Measurements from ENCODE around the gene TBC1D5.

TBC1D5 gene

GRCh38 chr3:17747174-17747889 is 4.9 kb upstream of the TBC1D5 start:
- no peak for TF ChIP-seq CTCF (IDR thresholded peaks at IDR 0.05; ENCODE audit: borderline replicate concordance, insufficient read depth, low read depth, low read length)
- H3K4me3 ChIP-seq (ENCODE audit: low read depth, low read length): peak overlapping the region; percentile 2

DNA sequence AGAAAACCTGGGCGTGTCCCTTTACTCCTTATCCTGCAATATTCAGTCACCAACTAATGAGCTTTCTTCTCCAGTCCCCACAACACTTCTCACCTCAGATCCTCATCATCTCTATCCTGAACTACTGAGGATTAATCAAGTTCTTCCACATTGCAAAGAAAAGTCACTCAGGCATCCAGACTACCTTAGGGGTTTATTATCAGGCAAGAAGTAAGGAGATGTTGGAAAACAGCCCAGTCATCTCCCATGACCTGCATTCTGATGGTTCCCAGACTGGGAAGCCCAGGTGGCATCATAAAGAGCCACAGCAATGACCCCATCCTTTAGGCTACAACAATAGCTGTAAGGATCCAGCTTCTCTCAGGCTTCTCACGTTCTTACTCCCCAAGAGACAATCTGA is 3.5 kb upstream of the TBC1D5 start:
- TF ChIP-seq CTCF (IDR thresholded peaks at IDR 0.05; ENCODE audit: borderline replicate concordance, insufficient read depth, low read depth, low read length): no peak
- no peak overlapping the region for H3K4me3 ChIP-seq (ENCODE audit: low read depth, low read length)

DNA sequence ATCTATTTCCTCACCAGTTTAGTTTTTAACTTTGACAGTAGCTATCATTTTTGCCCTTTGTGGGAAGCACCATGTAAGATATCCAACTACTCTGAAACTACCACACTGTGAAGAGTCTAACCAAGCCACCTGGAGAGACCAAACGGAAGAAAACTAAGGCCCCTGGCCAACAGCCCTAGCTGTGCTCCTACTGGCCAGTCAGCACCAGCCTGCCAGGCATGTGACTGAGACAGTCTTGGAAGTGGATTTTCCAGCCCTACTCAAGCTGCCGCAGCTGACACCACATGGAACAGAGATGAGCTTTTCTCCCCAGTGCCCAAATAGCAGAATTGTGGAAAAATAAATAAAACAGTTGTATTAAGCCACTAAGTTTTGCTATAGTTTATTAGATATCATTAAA is 2.9 kb upstream of the TBC1D5 start:
- no peak for TF ChIP-seq CTCF (IDR thresholded peaks at IDR 0.05; ENCODE audit: borderline replicate concordance, insufficient read depth, low read depth, low read length)
- no peak overlapping the region for H3K4me3 ChIP-seq (ENCODE audit: low read depth, low read length)

DNA sequence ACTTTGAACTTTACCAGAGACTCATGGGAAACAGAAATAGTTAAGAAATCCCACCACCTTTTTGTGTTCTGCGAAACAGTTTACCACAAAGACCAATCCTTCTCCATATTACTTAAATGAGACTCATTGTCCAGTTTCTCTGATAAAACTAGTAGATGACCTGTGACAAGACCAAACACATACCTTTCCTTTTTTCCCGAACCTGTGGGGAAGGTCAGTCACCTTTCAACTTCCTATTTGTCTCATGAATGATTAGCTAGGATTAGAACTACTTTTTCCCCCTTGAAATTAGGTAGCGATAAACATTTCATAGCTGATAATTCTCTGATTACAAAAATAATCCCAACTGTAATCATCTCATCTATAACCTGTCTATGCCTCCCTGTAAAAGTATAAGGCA is 2.3 kb upstream of the TBC1D5 start:
- H3K4me3 ChIP-seq (ENCODE audit: low read depth, low read length): no peak overlapping the region
- TF ChIP-seq CTCF (IDR thresholded peaks at IDR 0.05; ENCODE audit: borderline replicate concordance, insufficient read depth, low read depth, low read length): no peak

GRCh38 chr3:17743658-17743995 is 1.2 kb upstream of the TBC1D5 start:
- no peak overlapping the region for H3K4me3 ChIP-seq (ENCODE audit: low read depth, low read length)
- no peak for TF ChIP-seq CTCF (IDR thresholded peaks at IDR 0.05; ENCODE audit: borderline replicate concordance, insufficient read depth, low read depth, low read length)

DNA sequence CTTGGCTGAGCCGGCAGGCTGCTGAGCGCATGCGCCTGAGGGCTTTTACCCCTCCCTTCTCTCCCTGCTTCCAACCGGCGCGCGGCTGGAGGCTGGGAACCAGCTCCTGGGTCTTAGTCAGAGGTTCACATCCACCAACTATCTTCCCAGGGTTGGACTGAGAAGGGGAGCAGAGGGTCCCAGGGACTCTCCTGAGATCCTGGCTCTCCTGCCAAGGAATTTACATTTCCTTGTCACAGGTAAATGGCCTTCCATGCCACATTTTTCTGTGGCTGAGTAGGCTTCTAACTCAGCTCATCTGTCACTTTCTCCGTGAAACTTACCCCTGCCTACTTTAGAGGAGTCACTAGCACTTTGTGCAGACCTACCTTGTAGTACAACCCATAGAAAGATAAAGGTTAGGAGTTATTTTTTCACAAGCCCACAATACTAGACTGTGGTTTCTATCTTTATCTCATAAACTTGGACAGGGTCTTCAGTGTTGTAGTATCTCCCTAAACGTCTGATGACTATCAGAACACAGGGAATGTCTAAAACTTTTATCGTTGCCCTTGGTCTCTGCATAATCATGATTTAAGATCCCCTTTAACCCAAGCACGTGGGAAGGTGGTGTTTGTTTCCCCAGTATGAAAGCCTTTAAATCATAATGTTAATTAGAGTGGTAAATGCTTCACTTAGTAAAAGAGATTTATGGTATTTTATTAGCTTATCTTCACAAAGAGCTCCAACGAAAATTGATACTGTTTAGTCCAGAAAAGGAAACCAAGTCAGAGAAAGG is 638 bp upstream of the TBC1D5 start:
- TF ChIP-seq CTCF (IDR thresholded peaks at IDR 0.05; ENCODE audit: borderline replicate concordance, insufficient read depth, low read depth, low read length): no peak
- H3K4me3 ChIP-seq (ENCODE audit: low read depth, low read length): peak overlapping the region; percentile 61

DNA sequence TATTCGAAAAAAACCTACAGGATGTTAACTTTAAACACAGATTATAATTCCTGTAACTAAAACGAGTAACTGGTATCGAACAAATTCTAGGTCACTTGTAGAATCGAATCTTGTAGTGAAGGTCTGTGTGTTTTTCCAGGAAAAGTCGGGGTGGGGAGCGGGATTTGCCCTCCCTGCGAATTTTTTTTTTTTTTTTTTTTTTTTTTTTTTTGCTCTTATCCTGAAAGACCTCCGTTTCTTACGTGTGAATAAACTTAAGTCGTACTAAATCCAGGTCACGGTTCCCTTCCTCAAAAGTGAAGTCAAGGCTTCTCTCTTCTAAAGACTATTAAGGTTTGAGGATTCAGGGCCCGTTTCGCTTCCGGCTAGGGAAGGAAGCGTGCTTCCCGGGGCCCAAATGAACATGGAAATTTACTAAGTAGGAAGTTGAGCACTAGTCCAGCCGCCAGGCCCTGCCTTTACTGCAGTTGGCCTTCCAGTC is 770 bp downstream of the TBC1D5 start:
- H3K4me3 ChIP-seq (ENCODE audit: low read depth, low read length): peak overlapping the region; percentile 62
- TF ChIP-seq CTCF (IDR thresholded peaks at IDR 0.05; ENCODE audit: borderline replicate concordance, insufficient read depth, low read depth, low read length): no peak

Data from GM12875 (cell line).